Esophagus muscularis mucosa (tissue), 4 donors: Measurements from ENCODE around the gene EIF2B4.

ENCODE experiments used
- EP300 ChIP-seq: sonication (generic); formaldehyde crosslinking; IDR thresholded peaks from one replicate; pipeline ENCODE4 v1.6.1; 2017; ENCODE audit warnings: antibody characterized with exemption
- POLR2A ChIP-seq: fragments of 450-650 bp; IDR thresholded peaks from one replicate; pipeline ENCODE4 v1.6.1; 2017; ENCODE audit warnings: antibody characterized with exemption, moderate library complexity, mild to moderate bottlenecking, low read depth
- POLR2AphosphoS5 ChIP-seq, 2 donors: sonication (generic); formaldehyde crosslinking; IDR thresholded peaks; one replicate each; pipeline ENCODE4 v1.6.1; 2017; ENCODE audit warnings: antibody characterized with exemption in 2 of 2
- TF ChIP-seq, protein P1 (sequence below), 3 experiments: fragments of 200-600 bp in 2 of 3; fragments of 450-650 bp in 1 of 3; sonication (generic) in 2 of 3; IDR thresholded peaks; one replicate each; pipeline ENCODE4 v1.5.1; 2017 to 2019; ENCODE audit warnings: antibody characterized with exemption in 3 of 3, mild to moderate bottlenecking in 2 of 3, moderate library complexity in 1 of 3

DNA sequence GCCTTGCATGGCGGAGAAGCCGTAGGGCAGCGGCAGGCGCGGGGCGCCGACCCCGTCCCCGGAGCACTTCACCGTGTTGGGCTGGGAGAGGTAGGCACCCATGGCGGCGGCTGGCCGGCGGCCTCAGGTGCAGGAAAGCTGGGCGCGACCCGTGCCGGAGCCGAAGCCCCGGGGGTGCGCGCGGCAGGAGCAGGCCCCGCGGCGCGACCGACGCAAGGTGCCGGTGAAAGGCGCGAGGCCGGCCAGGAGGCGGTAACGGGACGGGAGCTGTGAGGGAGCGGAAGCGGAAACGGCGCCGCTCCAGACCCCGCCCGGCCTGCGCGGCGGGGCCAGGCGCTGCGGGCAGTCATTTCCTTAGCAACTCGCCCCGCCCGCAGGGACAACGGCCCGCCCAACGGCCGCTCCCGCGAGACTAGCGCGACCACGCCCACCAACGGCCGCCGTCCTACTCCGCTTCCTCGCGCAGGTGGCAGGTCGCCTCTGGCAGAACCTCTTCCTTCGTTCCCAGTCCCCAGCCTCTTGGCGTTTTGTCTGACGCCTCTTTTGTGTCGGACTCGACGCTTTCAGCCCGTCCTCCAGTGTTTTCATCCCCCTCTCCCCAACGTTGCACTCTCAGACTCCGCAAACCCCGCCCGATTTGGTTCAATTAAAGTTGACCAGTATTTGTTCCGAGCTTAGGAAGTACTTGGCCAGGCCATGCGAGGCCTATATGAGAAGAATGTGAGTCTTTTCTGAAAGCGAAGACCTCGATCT is 39.4 kb upstream of the EIF2B4 start, which contains the start of gene PPM1G:
- TF ChIP-seq, protein P1, sequence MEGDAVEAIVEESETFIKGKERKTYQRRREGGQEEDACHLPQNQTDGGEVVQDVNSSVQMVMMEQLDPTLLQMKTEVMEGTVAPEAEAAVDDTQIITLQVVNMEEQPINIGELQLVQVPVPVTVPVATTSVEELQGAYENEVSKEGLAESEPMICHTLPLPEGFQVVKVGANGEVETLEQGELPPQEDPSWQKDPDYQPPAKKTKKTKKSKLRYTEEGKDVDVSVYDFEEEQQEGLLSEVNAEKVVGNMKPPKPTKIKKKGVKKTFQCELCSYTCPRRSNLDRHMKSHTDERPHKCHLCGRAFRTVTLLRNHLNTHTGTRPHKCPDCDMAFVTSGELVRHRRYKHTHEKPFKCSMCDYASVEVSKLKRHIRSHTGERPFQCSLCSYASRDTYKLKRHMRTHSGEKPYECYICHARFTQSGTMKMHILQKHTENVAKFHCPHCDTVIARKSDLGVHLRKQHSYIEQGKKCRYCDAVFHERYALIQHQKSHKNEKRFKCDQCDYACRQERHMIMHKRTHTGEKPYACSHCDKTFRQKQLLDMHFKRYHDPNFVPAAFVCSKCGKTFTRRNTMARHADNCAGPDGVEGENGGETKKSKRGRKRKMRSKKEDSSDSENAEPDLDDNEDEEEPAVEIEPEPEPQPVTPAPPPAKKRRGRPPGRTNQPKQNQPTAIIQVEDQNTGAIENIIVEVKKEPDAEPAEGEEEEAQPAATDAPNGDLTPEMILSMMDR (IDR thresholded peaks at IDR 0.05), result peak in 1 of 3 experiments; percentile 4
- TF ChIP-seq EP300, result no peak
- no peak for TF ChIP-seq POLR2A
- TF ChIP-seq POLR2AphosphoS5 (IDR thresholded peaks at IDR 0.05), result peak; percentile 84 to 85
